ENCODE measurements around the gene RAD51B. TPM values are rescaled to one million over a fixed set of nuclear protein-coding genes. Genes with fewer than 3 reads are reported as not detected.

The RAD51B gene
- total and polyA plus RNA-seq, 9 of the 15 experiments (the other 6 are each of a cell fraction or from before 2014, with no cell fraction given): 8.5 to 17.3 (median 11.3) TPM

DNA sequence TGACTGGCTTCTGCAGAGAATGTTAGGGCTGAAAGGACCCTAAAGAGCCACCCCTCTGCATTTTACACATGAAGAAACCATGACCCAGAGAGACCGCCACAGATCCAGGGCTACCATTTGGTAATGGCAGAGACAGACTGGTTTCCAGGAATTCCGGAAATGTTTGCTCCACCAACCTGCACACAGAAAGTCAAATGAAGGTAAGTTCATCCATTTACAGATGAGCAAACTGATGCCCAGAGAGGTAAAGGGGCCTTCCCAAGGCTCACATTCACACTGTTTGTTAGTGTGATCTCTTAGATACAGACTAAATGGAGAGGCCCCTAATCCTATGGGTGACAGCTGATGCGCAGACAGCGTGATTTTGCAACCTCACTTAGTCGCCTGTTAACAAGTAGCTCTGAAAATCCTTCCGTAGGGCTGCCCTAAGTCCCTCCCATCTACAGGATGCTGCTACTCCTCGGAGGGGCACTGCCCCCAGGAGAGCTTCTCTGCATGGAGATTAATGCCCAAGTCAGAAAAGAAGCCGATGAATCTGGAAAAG, 939.5 kb downstream of the RAD51B start (continued):
- TF ChIP-seq, protein P1, sequence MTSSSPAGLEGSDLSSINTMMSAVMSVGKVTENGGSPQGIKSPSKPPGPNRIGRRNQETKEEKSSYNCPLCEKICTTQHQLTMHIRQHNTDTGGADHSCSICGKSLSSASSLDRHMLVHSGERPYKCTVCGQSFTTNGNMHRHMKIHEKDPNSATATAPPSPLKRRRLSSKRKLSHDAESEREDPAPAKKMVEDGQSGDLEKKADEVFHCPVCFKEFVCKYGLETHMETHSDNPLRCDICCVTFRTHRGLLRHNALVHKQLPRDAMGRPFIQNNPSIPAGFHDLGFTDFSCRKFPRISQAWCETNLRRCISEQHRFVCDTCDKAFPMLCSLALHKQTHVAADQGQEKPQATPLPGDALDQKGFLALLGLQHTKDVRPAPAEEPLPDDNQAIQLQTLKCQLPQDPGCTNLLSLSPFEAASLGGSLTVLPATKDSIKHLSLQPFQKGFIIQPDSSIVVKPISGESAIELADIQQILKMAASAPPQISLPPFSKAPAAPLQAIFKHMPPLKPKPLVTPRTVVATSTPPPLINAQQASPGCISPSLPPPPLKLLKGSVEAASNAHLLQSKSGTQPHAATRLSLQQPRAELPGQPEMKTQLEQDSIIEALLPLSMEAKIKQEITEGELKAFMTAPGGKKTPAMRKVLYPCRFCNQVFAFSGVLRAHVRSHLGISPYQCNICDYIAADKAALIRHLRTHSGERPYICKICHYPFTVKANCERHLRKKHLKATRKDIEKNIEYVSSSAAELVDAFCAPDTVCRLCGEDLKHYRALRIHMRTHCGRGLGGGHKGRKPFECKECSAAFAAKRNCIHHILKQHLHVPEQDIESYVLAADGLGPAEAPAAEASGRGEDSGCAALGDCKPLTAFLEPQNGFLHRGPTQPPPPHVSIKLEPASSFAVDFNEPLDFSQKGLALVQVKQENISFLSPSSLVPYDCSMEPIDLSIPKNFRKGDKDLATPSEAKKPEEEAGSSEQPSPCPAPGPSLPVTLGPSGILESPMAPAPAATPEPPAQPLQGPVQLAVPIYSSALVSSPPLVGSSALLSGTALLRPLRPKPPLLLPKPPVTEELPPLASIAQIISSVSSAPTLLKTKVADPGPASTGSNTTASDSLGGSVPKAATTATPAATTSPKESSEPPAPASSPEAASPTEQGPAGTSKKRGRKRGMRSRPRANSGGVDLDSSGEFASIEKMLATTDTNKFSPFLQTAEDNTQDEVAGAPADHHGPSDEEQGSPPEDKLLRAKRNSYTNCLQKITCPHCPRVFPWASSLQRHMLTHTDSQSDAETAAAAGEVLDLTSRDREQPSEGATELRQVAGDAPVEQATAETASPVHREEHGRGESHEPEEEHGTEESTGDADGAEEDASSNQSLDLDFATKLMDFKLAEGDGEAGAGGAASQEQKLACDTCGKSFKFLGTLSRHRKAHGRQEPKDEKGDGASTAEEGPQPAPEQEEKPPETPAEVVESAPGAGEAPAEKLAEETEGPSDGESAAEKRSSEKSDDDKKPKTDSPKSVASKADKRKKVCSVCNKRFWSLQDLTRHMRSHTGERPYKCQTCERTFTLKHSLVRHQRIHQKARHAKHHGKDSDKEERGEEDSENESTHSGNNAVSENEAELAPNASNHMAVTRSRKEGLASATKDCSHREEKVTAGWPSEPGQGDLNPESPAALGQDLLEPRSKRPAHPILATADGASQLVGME (CRISPR knock-in tag; IDR thresholded peaks at IDR 0.05): no peak
- TF ChIP-seq GTF2F1 (IDR thresholded peaks at IDR 0.05; ENCODE audit: low read depth, low read length): no peak
- no peak for TF ChIP-seq CHCHD3 (CRISPR knock-in tag; IDR thresholded peaks at IDR 0.05)
- TF ChIP-seq SMAD1 (IDR thresholded peaks at IDR 0.05; ENCODE audit: low read depth, low read length, partially characterized antibody): no peak
- no peak for TF ChIP-seq ZNF384 (IDR thresholded peaks at IDR 0.05; ENCODE audit: low read depth, low read length)
- no peak for TF ChIP-seq E2F3 (CRISPR knock-in tag; IDR thresholded peaks at IDR 0.05)
- no peak for TF ChIP-seq HNRNPUL1 (IDR thresholded peaks at IDR 0.05; ENCODE audit: low read length)
- no peak for TF ChIP-seq HDAC3 (IDR thresholded peaks at IDR 0.05; ENCODE audit: borderline replicate concordance, partially characterized antibody)
- TF ChIP-seq ZNF239 (CRISPR knock-in tag; IDR thresholded peaks at IDR 0.05): no peak
- no peak for TF ChIP-seq SIRT6 (IDR thresholded peaks at IDR 0.05; ENCODE audit: low read depth, low read length)
- TF ChIP-seq, protein P2, sequence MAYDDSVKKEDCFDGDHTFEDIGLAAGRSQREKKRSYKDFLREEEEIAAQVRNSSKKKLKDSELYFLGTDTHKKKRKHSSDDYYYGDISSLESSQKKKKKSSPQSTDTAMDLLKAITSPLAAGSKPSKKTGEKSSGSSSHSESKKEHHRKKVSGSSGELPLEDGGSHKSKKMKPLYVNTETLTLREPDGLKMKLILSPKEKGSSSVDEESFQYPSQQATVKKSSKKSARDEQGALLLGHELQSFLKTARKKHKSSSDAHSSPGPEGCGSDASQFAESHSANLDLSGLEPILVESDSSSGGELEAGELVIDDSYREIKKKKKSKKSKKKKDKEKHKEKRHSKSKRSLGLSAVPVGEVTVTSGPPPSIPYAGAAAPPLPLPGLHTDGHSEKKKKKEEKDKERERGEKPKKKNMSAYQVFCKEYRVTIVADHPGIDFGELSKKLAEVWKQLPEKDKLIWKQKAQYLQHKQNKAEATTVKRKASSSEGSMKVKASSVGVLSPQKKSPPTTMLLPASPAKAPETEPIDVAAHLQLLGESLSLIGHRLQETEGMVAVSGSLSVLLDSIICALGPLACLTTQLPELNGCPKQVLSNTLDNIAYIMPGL (CRISPR knock-in tag; IDR thresholded peaks at IDR 0.05): no peak
- TF ChIP-seq ZNF274 (IDR thresholded peaks at IDR 0.05; ENCODE audit: borderline replicate concordance, low read depth, low read length): no peak
- TF ChIP-seq CREBBP (IDR thresholded peaks at IDR 0.05; ENCODE audit: low read depth, low read length): no peak
- TF ChIP-seq, protein P3, sequence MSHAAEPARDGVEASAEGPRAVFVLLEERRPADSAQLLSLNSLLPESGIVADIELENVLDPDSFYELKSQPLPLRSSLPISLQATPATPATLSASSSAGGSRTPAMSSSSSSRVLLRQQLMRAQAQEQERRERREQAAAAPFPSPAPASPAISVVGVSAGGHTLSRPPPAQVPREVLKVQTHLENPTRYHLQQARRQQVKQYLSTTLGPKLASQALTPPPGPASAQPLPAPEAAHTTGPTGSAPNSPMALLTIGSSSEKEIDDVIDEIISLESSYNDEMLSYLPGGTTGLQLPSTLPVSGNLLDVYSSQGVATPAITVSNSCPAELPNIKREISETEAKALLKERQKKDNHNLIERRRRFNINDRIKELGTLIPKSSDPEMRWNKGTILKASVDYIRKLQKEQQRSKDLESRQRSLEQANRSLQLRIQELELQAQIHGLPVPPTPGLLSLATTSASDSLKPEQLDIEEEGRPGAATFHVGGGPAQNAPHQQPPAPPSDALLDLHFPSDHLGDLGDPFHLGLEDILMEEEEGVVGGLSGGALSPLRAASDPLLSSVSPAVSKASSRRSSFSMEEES (CRISPR knock-in tag; IDR thresholded peaks at IDR 0.05): no peak
- TF ChIP-seq, protein P4, sequence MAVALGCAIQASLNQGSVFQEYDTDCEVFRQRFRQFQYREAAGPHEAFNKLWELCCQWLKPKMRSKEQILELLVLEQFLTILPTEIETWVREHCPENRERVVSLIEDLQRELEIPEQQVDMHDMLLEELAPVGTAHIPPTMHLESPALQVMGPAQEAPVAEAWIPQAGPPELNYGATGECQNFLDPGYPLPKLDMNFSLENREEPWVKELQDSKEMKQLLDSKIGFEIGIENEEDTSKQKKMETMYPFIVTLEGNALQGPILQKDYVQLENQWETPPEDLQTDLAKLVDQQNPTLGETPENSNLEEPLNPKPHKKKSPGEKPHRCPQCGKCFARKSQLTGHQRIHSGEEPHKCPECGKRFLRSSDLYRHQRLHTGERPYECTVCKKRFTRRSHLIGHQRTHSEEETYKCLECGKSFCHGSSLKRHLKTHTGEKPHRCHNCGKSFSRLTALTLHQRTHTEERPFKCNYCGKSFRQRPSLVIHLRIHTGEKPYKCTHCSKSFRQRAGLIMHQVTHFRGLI (CRISPR knock-in tag; IDR thresholded peaks at IDR 0.05): no peak

Data from K562 (cell line).